SK-N-SH (cell line): ENCODE measurements around the gene SFI1. TPM values are rescaled to one million over a fixed set of nuclear protein-coding genes. Genes with fewer than 3 reads are reported as not detected.

Experiments used
- CTCF ChIA-PET: fragments of 300-600, 350-600 bp; formaldehyde crosslinking; extraction: SDS; loops from one replicate; lab custom pipeline; 2021; lab: Yijun Ruan, JAX
- POLR2A ChIA-PET: fragments of 350-600 bp; sonication (Branson Sonifier 250); formaldehyde crosslinking; extraction: SDS; loops from one replicate; lab custom pipeline; 2020; ENCODE audit warnings: antibody characterized with exemption, inconsistent platforms; lab: Yijun Ruan, JAX
- DNase-seq: peaks from one replicate; pipeline ENCODE4 v3.0.0; 2012
- H2AFZ ChIP-seq: fragments of 200-600 bp; sonication (generic); 2 replicates; pipeline ENCODE4 v1.8.1; 2016; ENCODE audit warnings: antibody characterized with exemption, mild to moderate bottlenecking, low read depth
- H3F3A ChIP-seq: fragments of 200-600 bp; sonication (generic); replicated peaks from 2 replicates; pipeline ENCODE3; 2016; ENCODE audit warnings: antibody characterized with exemption, mild to moderate bottlenecking; ENCODE audit not compliant: insufficient read depth
- H3K27ac ChIP-seq, 2 experiments: fragments of 200-500 bp in 1 of 2; fragments of 200-600 bp in 1 of 2; sonication (Bioruptor generic) in 1 of 2; sonication (generic), shearing (Covaris generic) in 1 of 2; 2 replicates each; pipeline versions ENCODE4 v1.5.1 to v1.6.1; 2014 to 2016; ENCODE audit warnings: low read depth in 2 of 2, inconsistent platforms in 1 of 2, low read length in 1 of 2, mild to moderate bottlenecking in 1 of 2, mixed read lengths in 1 of 2
- H3K27me3 ChIP-seq: fragments of 200-600 bp; sonication (generic), shearing (Covaris generic); 2 replicates; pipeline ENCODE4 v1.6.1; 2016; ENCODE audit warnings: mixed run types; ENCODE audit not compliant: insufficient read depth
- H3K36me3 ChIP-seq, 2 experiments: fragments of 200-500 bp in 1 of 2; fragments of 200-600 bp in 1 of 2; sonication (Bioruptor generic) in 1 of 2; sonication (generic) in 1 of 2; replicated peaks in 1 of 2; 2 replicates each; pipeline versions ENCODE3 to v1.5.1; 2014 to 2016; ENCODE audit warnings: low read length in 1 of 2, mild to moderate bottlenecking in 1 of 2; ENCODE audit not compliant: insufficient read depth in 2 of 2, control insufficient read depth in 1 of 2
- H3K4me1 ChIP-seq, 2 experiments: fragments of 200-500 bp in 1 of 2; fragments of 200-600 bp in 1 of 2; sonication (Bioruptor generic) in 1 of 2; sonication (generic), shearing (Covaris generic) in 1 of 2; 2 replicates each; pipeline versions ENCODE4 v1.5.1 to v1.6.1; 2014 to 2016; ENCODE audit warnings: low read depth in 1 of 2, low read length in 1 of 2, mixed run types in 1 of 2; ENCODE audit not compliant: insufficient read depth in 2 of 2, control insufficient read depth in 1 of 2
- H3K4me2 ChIP-seq: fragments of 200-600 bp; sonication (generic), shearing (Covaris generic); 2 replicates; pipeline ENCODE4 v1.6.1; 2017; ENCODE audit warnings: mixed run types
- H3K4me3 ChIP-seq, 2 experiments: fragments of 200-500 bp in 1 of 2; fragments of 200-600 bp in 1 of 2; sonication (Bioruptor generic) in 1 of 2; sonication (generic), shearing (Covaris generic) in 1 of 2; 2 replicates each; pipeline versions ENCODE4 v1.5.1 to v1.8.1; 2014 to 2016; ENCODE audit warnings: low read depth in 2 of 2, inconsistent platforms in 1 of 2, low read length in 1 of 2, mild to moderate bottlenecking in 1 of 2, mixed read lengths in 1 of 2, moderate library complexity in 1 of 2
- H3K79me2 ChIP-seq: fragments of 200-600 bp; sonication (generic); 2 replicates; pipeline ENCODE4 v1.8.1; 2017; ENCODE audit warnings: mild to moderate bottlenecking; ENCODE audit not compliant: insufficient read depth
- H3K9ac ChIP-seq: fragments of 200-600 bp; sonication (generic); 2 replicates; pipeline ENCODE4 v1.6.1; 2017; ENCODE audit warnings: mixed run types
- H3K9me2 ChIP-seq: fragments of 200-600 bp; sonication (generic); 2 replicates; pipeline ENCODE4 v1.6.1; 2017; ENCODE audit warnings: mixed run types
- H3K9me3 ChIP-seq: fragments of 200-600 bp; sonication (generic); 2 replicates; pipeline ENCODE4 v1.6.1; 2017; ENCODE audit warnings: mixed run types, mild to moderate bottlenecking, moderate library complexity
- H4K20me1 ChIP-seq: fragments of 200-600 bp; sonication (generic); 2 replicates; pipeline ENCODE4 v1.6.1; 2017; ENCODE audit warnings: mild to moderate bottlenecking, mixed run types; ENCODE audit not compliant: insufficient read depth
- CHD2 ChIP-seq: fragments of 150-350 bp; IDR thresholded peaks from 2 replicates; pipeline ENCODE4 v1.6.1; 2018; ENCODE audit warnings: low read length; ENCODE audit not compliant: partially characterized antibody
- ELF1 ChIP-seq: IDR thresholded peaks from 2 replicates; pipeline ENCODE4 v1.4.0; 2012
- EP300 ChIP-seq, 2 experiments: IDR thresholded peaks; 2 replicates each; pipeline versions ENCODE4 v1.4.0 to v1.6.1; 2012; ENCODE audit warnings: borderline replicate concordance in 1 of 2, low read depth in 1 of 2, low read length in 1 of 2
- EZH2phosphoT487 ChIP-seq: fragments of 200-600 bp; sonication (generic); IDR thresholded peaks from 2 replicates; pipeline ENCODE4 v1.6.1; 2017; ENCODE audit warnings: low read depth, mixed run types, mild to moderate bottlenecking, antibody characterized with exemption, moderate library complexity, borderline replicate concordance
- FOSL2 ChIP-seq: IDR thresholded peaks from 2 replicates; pipeline ENCODE4 v1.4.0; 2012; ENCODE audit warnings: low read depth, mild to moderate bottlenecking, moderate library complexity, borderline replicate concordance
- FOXJ3 ChIP-seq: sonication (generic); formaldehyde crosslinking; IDR thresholded peaks from 2 replicates; pipeline ENCODE4 v1.5.1; 2020; ENCODE audit warnings: mild to moderate bottlenecking, missing genetic modification reagents
- FOXM1 ChIP-seq: IDR thresholded peaks from 2 replicates; pipeline ENCODE4 v1.4.0; 2012; ENCODE audit warnings: low read depth, mild to moderate bottlenecking
- GABPA ChIP-seq: IDR thresholded peaks from 2 replicates; pipeline ENCODE4 v1.4.0; 2012; ENCODE audit warnings: low read depth, mild to moderate bottlenecking
- GATA2 ChIP-seq: sonication (generic); formaldehyde crosslinking; IDR thresholded peaks from 2 replicates; pipeline ENCODE4 v1.5.0; 2020; ENCODE audit warnings: mild to moderate bottlenecking, missing genetic modification reagents
- MAX ChIP-seq: IDR thresholded peaks from 2 replicates; pipeline ENCODE4 v1.4.0; 2012; ENCODE audit warnings: low read depth
- MEF2A ChIP-seq: IDR thresholded peaks from 2 replicates; pipeline ENCODE4 v1.4.0; 2012; ENCODE audit warnings: low read depth, borderline replicate concordance
- NFIC ChIP-seq: IDR thresholded peaks from 2 replicates; pipeline ENCODE4 v1.4.0; 2012; ENCODE audit warnings: borderline replicate concordance
- NRF1 ChIP-seq: IDR thresholded peaks from 2 replicates; pipeline ENCODE4 v1.6.1; 2012; ENCODE audit warnings: low read depth, mild to moderate bottlenecking, low read length
- PBX3 ChIP-seq: IDR thresholded peaks from 2 replicates; pipeline ENCODE4; 2012
- RAD21 ChIP-seq: IDR thresholded peaks from 2 replicates; pipeline ENCODE4 v1.6.1; 2012; ENCODE audit warnings: mild to moderate bottlenecking, low read length
- RCOR1 ChIP-seq: fragments of 150-350 bp; IDR thresholded peaks from 2 replicates; pipeline ENCODE4 v1.6.1; 2017; ENCODE audit warnings: antibody characterized with exemption, low read length
- RFX5 ChIP-seq: IDR thresholded peaks from 2 replicates; pipeline ENCODE4 v1.6.1; 2012; ENCODE audit warnings: mild to moderate bottlenecking, improper control_type of control experiment, low read length
- RXRA ChIP-seq: IDR thresholded peaks from 2 replicates; pipeline ENCODE4 v1.4.0; 2012; ENCODE audit warnings: low read depth, mild to moderate bottlenecking, borderline replicate concordance
- SIN3A ChIP-seq: IDR thresholded peaks from 2 replicates; pipeline ENCODE4 v1.6.1; 2012; ENCODE audit warnings: low read depth, mild to moderate bottlenecking, low read length, moderate library complexity, borderline replicate concordance
- SMC3 ChIP-seq: IDR thresholded peaks from 2 replicates; pipeline ENCODE4 v1.6.1; 2012; ENCODE audit warnings: low read depth, low read length, improper control_type of control experiment
- TCF12 ChIP-seq: IDR thresholded peaks from 2 replicates; pipeline ENCODE4 v1.4.0; 2012
- USF2 ChIP-seq: fragments of 150-350 bp; IDR thresholded peaks from 2 replicates; pipeline ENCODE4 v1.6.1; 2017; ENCODE audit warnings: antibody characterized with exemption, low read length, low read depth, borderline replicate concordance
- WGBS: methylation state at CpG from one replicate; pipeline ENCODE4 v1.1.6; 2017; ENCODE audit warnings: low lambda C conversion rate; 5-methylcytosine and 5-hydroxymethylcytosine counted together
- polyA plus RNA-seq, 3 experiments: library from polyadenylated mRNA; depleted of rRNA; stranded (reverse); fragments of >200 nt; gene quantifications; 2 replicates each; pipeline ENCODE4 v1.2.3, GENCODE V29; 2012
- TF ChIP-seq, protein P1 (sequence below): IDR thresholded peaks from 2 replicates; pipeline ENCODE4 v1.6.1; 2012; ENCODE audit warnings: mild to moderate bottlenecking, low read depth, low read length, moderate library complexity

SFI1 gene
- polyA plus RNA-seq, 1 of the 3 experiments (the other 2 are of a cell fraction) = 24.7 TPM

DNA sequence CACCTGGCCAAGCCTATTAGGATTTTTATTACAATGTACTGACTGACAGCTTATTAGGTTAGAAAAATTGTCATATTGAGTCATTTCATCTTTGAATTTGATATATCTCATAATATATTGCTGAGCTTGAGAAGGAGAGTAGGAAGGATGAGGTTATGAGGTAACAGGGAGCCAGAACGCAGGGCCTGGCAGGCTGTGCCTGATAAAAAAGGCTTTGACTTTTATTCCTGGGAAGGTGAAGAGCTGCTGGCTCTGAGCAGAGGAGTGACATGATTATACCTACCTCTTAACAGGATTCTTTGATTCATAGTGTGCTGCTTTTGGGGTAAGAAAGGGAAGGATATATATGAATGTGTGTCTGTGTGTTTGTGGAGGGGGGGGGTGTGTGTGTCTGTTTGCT is 70.9 kb downstream of the SFI1 start (continued):
- no peak for TF ChIP-seq NFIC
- TF ChIP-seq FOSL2 = no peak
- TF ChIP-seq NRF1 = no peak
- TF ChIP-seq RXRA = no peak
- no peak for TF ChIP-seq ELF1
- TF ChIP-seq EZH2phosphoT487 = no peak
- TF ChIP-seq RFX5 = no peak
- TF ChIP-seq SIN3A = no peak
- no peak for TF ChIP-seq SMC3
- TF ChIP-seq FOXJ3 (CRISPR knock-in tag) = no peak

DNA sequence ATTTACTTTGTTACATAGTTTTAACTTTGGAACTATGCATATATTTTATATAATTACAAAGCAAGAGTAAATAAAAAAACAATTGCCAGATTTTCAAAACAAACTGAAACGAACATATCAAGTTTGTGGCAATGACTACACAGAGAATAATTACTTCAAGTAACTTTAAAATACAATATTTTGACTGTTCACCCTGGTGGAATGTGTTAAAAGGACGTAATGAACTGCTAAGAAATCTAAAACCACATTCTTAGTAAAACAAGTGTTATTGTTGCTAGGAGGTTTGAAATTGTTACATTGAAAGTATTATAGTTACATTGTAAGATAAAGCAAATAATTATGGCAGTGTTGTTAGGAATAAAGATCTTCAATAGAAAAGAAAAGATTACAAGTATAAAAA is 71.4 kb downstream of the SFI1 start:
- Histone ChIP-seq H3K27me3 (no peaks in the 10 kb centered on the region), H3K4me3 (no peak overlapping the region), H3K79me2 (no peaks in the 10 kb centered on the region), H2AFZ (no peak overlapping the region), H3K36me3 (peaks cover 0 to 4% of the 10 kb centered on the region in 2 experiments), H3K9me2 (no peaks in the 10 kb centered on the region), H3K27ac (no peak overlapping the region), H3K9me3 (no peaks in the 10 kb centered on the region), H4K20me1 (no peaks in the 10 kb centered on the region), H3K9ac (no peak overlapping the region), H3F3A (peaks cover 3% of the 10 kb centered on the region), H3K4me2 (no peak overlapping the region), H3K4me1 (no peaks in the 10 kb centered on the region; a peak in 1 of 4 replicates)
- TF ChIP-seq NRF1 = no peak
- no peak for TF ChIP-seq FOXJ3 (CRISPR knock-in tag)
- no peak for TF ChIP-seq RFX5
- TF ChIP-seq SIN3A = no peak
- TF ChIP-seq ELF1 = no peak
- no peak for TF ChIP-seq RXRA
- TF ChIP-seq MAX = no peak
- no peak for TF ChIP-seq GABPA
- TF ChIP-seq GATA2 = no peak
- no peak for TF ChIP-seq RCOR1
- TF ChIP-seq PBX3 = no peak
- no peak for TF ChIP-seq MEF2A
- TF ChIP-seq FOXM1 = no peak
- CTCF ChIA-PET = interaction anchor here (1.1 kb wide), 1 partner anchor 11 kb away, joined by 3 read pairs; no protein-coding TSS in a partner anchor
- WGBS = 77% methylated on average over 2 of the region's 2 CpGs
- no peak for DNase-seq
- POLR2A ChIA-PET = no interaction called here

- no peaks in the 10 kb centered on the region for H3K9me3 ChIP-seq
- H3K9ac ChIP-seq = no peak overlapping the region
- no peaks in the 10 kb centered on the region; a peak in 1 of 4 replicates for H3K4me1 ChIP-seq
- no peak overlapping the region for H2AFZ ChIP-seq
- H3K4me3 ChIP-seq = no peak overlapping the region
- no peak overlapping the region for H3K27ac ChIP-seq
- CTCF ChIA-PET = interaction anchor here (0.6 to 1.1 kb wide), 2 partner anchors 15 to 62 kb away, joined by 3 read pairs; no protein-coding TSS in a partner anchor
- H3K36me3 ChIP-seq = peaks cover 4 to 8% of the 10 kb centered on the region in 2 experiments
- H3K79me2 ChIP-seq = no peaks in the 10 kb centered on the region
- H3K9me2 ChIP-seq = no peaks in the 10 kb centered on the region
- no peaks in the 10 kb centered on the region for H4K20me1 ChIP-seq
- POLR2A ChIA-PET = no interaction called here
- no peak overlapping the region for H3K4me2 ChIP-seq
- DNase-seq = no peak
- no peaks in the 10 kb centered on the region for H3K27me3 ChIP-seq
- H3F3A ChIP-seq = peaks cover 6% of the 10 kb centered on the region
- WGBS = 85% methylated on average over 1 of the region's 1 CpG
- TF ChIP-seq CHD2 = no peak
- TF ChIP-seq, protein P1, sequence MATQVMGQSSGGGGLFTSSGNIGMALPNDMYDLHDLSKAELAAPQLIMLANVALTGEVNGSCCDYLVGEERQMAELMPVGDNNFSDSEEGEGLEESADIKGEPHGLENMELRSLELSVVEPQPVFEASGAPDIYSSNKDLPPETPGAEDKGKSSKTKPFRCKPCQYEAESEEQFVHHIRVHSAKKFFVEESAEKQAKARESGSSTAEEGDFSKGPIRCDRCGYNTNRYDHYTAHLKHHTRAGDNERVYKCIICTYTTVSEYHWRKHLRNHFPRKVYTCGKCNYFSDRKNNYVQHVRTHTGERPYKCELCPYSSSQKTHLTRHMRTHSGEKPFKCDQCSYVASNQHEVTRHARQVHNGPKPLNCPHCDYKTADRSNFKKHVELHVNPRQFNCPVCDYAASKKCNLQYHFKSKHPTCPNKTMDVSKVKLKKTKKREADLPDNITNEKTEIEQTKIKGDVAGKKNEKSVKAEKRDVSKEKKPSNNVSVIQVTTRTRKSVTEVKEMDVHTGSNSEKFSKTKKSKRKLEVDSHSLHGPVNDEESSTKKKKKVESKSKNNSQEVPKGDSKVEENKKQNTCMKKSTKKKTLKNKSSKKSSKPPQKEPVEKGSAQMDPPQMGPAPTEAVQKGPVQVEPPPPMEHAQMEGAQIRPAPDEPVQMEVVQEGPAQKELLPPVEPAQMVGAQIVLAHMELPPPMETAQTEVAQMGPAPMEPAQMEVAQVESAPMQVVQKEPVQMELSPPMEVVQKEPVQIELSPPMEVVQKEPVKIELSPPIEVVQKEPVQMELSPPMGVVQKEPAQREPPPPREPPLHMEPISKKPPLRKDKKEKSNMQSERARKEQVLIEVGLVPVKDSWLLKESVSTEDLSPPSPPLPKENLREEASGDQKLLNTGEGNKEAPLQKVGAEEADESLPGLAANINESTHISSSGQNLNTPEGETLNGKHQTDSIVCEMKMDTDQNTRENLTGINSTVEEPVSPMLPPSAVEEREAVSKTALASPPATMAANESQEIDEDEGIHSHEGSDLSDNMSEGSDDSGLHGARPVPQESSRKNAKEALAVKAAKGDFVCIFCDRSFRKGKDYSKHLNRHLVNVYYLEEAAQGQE = no peak
- TF ChIP-seq EP300 (IDR thresholded peaks at IDR 0.05; ENCODE audit: borderline replicate concordance in 1 of 2, low read depth in 1 of 2, low read length in 1 of 2) = no peak
- no peak for TF ChIP-seq USF2
- TF ChIP-seq RAD21 = no peak
- no peak for TF ChIP-seq GABPA
- no peak for TF ChIP-seq TCF12
- TF ChIP-seq MAX = no peak
Observed at GRCh38 chr22:31569126-31569525, 72.8 kb downstream of the SFI1 start.
